HG03460 (cell line): ENCODE data around the gene WWOX.

ENCODE experiments used
- ATAC-seq: cut with Tn5 transposase; IDR thresholded peaks from one replicate; pipeline ENCODE4 v1.9.1; 2021; ENCODE audit not compliant: unreplicated experiment

The WWOX gene

GRCh38 chr16:78703936-78704335, 604.5 kb downstream of the WWOX start:
- ATAC-seq: no peak

DNA sequence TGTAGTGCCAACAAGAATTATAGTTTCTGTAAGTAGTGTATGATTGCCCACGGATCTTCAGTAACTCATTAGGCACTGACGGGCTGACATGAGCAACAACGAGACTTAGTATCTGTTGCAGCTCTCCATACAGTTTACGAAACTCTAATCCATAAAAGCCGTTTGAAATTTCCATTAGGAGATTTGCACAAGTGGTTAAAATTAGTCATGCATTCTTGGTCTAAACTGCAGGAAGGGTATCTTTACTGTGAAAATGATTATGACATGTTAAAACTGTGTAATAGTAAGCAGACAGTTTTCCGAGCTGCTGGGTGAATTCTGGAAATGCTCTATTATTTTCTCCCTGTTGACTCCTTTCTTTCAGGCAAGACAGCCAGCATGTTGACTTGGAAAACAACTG, 605.0 kb downstream of the WWOX start:
- no peak for ATAC-seq

DNA sequence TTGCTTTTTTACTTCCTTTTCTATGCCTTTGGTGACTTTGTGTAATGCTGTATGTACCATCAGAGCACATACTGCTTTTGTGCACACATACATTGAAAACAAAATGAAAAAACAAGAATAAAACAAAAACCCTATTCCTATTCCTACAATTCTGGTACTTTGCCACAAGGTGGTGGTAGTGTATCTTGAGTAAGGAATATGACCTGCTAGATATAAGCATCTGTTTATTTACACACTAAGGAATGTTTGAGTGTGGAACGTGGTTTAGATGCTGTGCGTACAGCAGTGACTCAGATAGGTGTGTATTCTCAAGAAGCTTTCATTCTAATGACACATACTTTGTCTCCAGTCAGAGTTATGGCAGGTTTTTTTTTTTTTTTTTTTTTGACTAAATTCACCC, 606.2 kb downstream of the WWOX start:
- ATAC-seq: no peak

GRCh38 chr16:78706637-78707036, 607.2 kb downstream of the WWOX start:
- ATAC-seq: no peak

DNA sequence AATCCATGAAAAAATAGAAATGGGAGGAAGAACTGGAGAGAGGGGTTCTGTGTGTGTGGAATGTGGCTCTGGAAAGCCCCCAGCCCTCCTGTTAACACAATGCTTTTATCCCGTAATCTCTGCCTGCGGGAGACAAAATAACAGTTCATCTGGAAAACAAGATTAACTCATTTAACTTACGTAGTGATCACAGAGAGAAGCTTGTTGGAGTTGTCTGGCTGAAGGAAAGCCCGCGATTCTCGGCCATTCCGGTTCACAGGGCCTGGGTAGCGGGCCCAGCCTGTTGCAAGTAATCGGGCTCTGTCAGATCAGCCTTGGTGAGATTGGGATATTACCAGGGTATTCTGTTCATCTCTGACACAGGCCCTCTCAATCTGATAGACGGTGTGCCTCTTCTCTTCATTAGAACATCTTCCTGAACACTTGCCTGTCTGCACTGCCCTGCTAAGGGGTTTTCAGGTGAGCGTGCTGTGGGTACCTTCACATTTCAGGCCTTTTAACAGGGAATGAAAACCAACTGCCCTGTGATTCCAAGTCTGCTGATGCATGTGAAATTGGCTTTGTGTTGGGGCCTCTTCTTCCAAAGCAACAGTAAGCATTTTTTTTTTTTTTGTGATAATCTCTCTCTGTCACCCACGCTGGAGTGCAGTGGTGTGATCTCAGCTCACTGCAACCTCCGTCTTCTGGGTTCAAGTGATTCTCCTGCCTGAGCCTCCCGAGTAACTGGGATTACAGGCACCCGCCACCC, 609.9 kb downstream of the WWOX start:
- no peak for ATAC-seq

DNA sequence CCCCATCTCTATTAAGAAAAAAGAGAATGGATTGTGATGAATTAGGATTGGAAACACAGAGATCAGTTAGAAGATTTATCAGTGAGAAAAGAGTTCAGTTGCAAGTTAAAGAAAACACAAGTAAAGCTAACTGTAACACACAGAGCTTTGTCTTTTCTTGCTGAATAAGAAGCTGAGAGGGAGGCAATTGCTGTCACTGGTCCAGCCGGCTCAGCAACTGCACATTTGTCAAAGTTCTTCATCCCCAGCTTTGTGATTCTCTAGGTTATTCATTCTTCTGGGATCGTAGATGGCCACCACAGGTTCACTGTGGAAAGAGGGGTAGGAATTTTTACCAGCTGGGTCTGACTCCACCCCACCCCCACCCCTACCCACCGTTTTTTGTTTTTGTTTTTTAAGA, 615.7 kb downstream of the WWOX start:
- no peak for ATAC-seq

DNA sequence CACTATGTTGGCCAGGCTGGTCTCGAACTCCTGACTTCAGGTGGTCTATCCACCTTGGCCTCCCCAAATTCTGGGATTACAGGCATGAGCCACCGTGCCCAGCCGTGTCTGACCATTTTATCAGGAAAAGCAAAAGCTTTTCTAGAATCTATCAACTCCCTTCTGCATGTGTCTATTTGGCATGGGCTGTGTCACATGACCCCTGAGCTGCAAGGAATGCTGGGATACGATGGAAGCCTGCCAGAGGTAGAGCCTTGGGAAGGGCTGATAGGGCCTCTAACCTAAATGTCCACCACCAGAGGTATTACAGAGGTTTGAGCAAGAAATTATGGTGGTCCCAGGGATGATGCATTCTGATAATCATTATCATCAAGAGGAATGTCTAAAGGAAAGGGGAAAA, 616.2 kb downstream of the WWOX start:
- ATAC-seq: no peak

DNA sequence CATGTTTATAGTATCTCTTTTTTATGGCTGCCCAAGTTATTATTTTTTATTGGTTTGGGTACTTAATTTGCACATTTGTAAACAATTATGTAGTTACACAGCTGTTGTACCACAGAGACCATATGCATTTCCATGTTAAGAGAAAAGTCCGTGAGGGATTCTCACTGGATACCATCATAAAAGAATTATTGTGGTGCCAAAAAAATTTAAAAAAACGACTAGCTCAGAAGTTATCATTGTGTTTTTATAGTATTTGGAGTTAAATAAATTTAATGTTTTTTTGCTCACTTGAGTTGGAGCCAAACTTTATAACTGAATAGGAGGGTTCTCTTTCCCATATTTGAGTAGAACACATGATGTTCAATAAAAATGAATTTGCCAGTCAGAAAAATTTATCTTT, 618.7 kb downstream of the WWOX start:
- no peak for ATAC-seq

DNA sequence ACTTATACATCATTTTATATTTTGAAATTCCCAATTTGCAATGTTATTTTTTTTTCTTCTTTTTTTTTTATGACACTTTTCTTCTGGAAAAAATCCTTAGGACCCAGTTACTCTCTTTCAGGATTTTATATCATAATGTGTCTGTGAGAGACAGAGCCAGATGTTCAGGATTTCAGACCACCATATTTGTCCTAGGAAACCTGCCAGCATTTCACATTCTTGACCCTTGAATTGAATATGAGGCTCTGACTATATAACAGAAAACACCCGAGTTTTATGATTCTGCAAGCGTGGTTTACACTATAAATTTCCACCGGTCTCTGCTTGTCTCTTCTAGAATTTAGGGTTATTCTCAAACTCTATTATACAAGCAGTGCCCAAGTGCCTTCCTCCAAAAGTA, 621.0 kb downstream of the WWOX start:
- ATAC-seq: no peak

GRCh38 chr16:78727536-78727935, 628.1 kb downstream of the WWOX start:
- ATAC-seq: no peak

GRCh38 chr16:78729687-78730086, 630.2 kb downstream of the WWOX start:
- ATAC-seq: no peak

GRCh38 chr16:78731785-78732184, 632.3 kb downstream of the WWOX start:
- ATAC-seq: no peak

DNA sequence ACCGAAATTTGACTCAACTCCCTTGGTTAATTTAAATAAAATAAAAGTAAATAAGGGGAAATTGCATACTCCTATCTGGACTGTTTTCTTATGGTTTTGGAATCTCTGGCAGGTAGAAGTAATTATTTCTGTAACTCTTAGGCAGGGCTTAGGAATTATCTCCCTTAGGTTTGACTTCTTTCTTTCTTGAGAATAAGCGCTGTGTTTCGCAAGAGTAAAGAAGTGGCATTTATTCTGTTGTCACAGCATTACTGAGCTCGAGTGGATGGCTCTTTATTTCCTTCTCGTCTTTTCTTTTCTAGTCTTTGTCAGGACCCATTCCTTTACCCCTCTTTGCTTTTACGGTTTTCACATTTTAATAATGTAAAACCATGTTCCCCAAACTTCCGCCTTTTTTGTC, 633.2 kb downstream of the WWOX start:
- ATAC-seq: no peak

GRCh38 chr16:78735337-78735736, 635.9 kb downstream of the WWOX start:
- ATAC-seq: no peak

DNA sequence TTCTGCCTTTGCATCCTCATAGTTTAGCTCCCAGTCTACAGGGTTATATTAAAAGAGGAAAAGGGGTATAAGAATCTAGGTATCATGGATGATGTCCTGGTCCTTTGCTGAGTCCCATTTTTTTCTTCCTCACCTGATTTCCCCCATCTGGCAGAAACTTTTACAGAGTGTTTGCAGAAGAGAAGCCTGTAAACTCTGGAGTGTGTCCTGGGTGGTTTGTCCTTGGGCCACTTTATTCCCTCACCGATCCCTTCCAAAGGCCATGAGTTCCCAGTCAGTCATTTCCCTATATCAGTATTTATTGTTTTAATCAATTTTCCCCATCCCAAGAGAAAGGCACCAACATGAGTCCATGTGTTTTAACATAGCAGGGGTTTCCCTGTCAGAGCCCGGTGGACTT, 638.2 kb downstream of the WWOX start:
- no peak for ATAC-seq

GRCh38 chr16:78738557-78738956, 639.1 kb downstream of the WWOX start:
- no peak for ATAC-seq

GRCh38 chr16:78740269-78740668, 640.8 kb downstream of the WWOX start:
- ATAC-seq: no peak

- peak; percentile 95 for ATAC-seq
These were observed 643.2 kb downstream of the WWOX start for GRCh38 chr16:78742501-78743283.

GRCh38 chr16:78743556-78743955, 644.1 kb downstream of the WWOX start:
- no peak for ATAC-seq

- no peak for ATAC-seq
These were observed 644.6 kb downstream of the WWOX start for GRCh38 chr16:78744099-78744498.

DNA sequence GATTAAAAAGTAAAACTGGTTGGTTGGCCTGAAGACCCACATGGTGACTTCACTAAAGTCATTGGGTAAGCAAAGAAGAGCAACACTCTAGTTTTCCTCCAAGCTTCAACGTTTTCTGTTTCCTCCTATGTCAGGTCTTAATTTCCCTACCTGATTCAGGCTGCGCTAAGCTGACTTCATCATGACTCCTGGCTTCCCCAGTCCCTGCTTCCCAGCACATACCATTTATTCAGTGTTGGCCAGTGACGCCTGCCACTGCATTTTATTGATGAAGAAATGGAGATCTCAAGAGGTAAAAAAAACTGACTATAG, 645.3 kb downstream of the WWOX start:
- no peak for ATAC-seq

GRCh38 chr16:78745108-78746019, 645.9 kb downstream of the WWOX start:
- no peak for ATAC-seq
